Measurements from ENCODE around the gene UBA7.

UBA7 gene

GRCh38 chr3:49805897-49806701, 7.7 kb downstream of the UBA7 start:
- DNase-seq (ENCODE audit: low read depth), result no peak

GRCh38 chr3:49805367-49805782, 8.4 kb downstream of the UBA7 start:
- DNase-seq (ENCODE audit: low read depth), result peak; percentile 96

GRCh38 chr3:49804141-49805041, 9.4 kb downstream of the UBA7 start:
- no peak for DNase-seq (ENCODE audit: low read depth)

- DNase-seq (ENCODE audit: low read depth), result no peak
These were observed 10.2 kb downstream of the UBA7 start for GRCh38 chr3:49803465-49804140.

- DNase-seq (ENCODE audit: low read depth), result peak; percentile 71
These were observed 10.9 kb downstream of the UBA7 start, which contains the start of gene INKA1 for GRCh38 chr3:49802719-49803464. Gene INKA1, plus strand, starts transcription at chr3:49803261. Its CDS starts 132 bp downstream, at chr3:49803393.

GRCh38 chr3:49801160-49801559, 12.6 kb downstream of the UBA7 start:
- no peak for DNase-seq (ENCODE audit: low read depth)

- DNase-seq (ENCODE audit: low read depth), result peak; percentile 82
These were observed 14.0 kb downstream of the UBA7 start, which contains the start of gene CDHR4 for GRCh38 chr3:49799761-49800160. Gene CDHR4, minus strand, starts transcription at chr3:49799873. Its CDS starts 61 bp downstream, at chr3:49799812.

GRCh38 chr3:49799105-49799504, 14.6 kb downstream of the UBA7 start:
- DNase-seq (ENCODE audit: low read depth), result no peak

GRCh38 chr3:49794926-49795905, 18.5 kb downstream of the UBA7 start:
- DNase-seq (ENCODE audit: low read depth), result no peak

GRCh38 chr3:49794431-49794830, 19.3 kb downstream of the UBA7 start:
- DNase-seq (ENCODE audit: low read depth), result no peak

- no peak for DNase-seq (ENCODE audit: low read depth)
These were observed 20.2 kb downstream of the UBA7 start for GRCh38 chr3:49793486-49794085.

- no peak for DNase-seq (ENCODE audit: low read depth)
These were observed 21.2 kb downstream of the UBA7 start for GRCh38 chr3:49792371-49793150.

- no peak for DNase-seq (ENCODE audit: low read depth)
These were observed 22.2 kb downstream of the UBA7 start for GRCh38 chr3:49791571-49791970.

GRCh38 chr3:49790626-49791411, 22.9 kb downstream of the UBA7 start:
- DNase-seq (ENCODE audit: low read depth), result no peak

GRCh38 chr3:49788056-49788455, 25.7 kb downstream of the UBA7 start:
- no peak for DNase-seq (ENCODE audit: low read depth)

GRCh38 chr3:49787536-49787935, 26.2 kb downstream of the UBA7 start:
- no peak for DNase-seq (ENCODE audit: low read depth)

GRCh38 chr3:49787182-49787464, 26.6 kb downstream of the UBA7 start:
- no peak for DNase-seq (ENCODE audit: low read depth)
